ENCODE data around the gene GUCY1A2.
"Not testable (repeated sequence)": the region's sequence is repeated elsewhere in the genome, so short reads cannot be mapped to it uniquely, and the experiment has no call there.

Gene GUCY1A2

GRCh38 chr11:106785913-106786650 lies 232.2 kb downstream of the GUCY1A2 start:
- no peak for TF ChIP-seq CTCF (IDR thresholded peaks at IDR 0.05)
- no peaks in the 10 kb centered on the region for H3K9me3 ChIP-seq
- no peaks in the 10 kb centered on the region for H3K36me3 ChIP-seq
- H3K27ac ChIP-seq = no peak overlapping the region
- H3K4me3 ChIP-seq (ENCODE audit: low read depth in 1 of 2, low read length in 1 of 2) = no peak overlapping the region
- H3K27me3 ChIP-seq = no peaks in the 10 kb centered on the region
- H3K4me1 ChIP-seq (ENCODE audit: control insufficient read depth in 1 of 2, insufficient read depth in 1 of 2, low read depth in 1 of 2, low read length in 1 of 2) = no peaks in the 10 kb centered on the region

GRCh38 chr11:106777302-106777701 lies 241.0 kb downstream of the GUCY1A2 start:
- H3K4me1 ChIP-seq (ENCODE audit: control insufficient read depth in 1 of 2, insufficient read depth in 1 of 2, low read depth in 1 of 2, low read length in 1 of 2); H3K36me3 ChIP-seq; H3K27ac ChIP-seq; H3K27me3 ChIP-seq; H3K9me3 ChIP-seq; H3K4me3 ChIP-seq (ENCODE audit: low read depth in 1 of 2, low read length in 1 of 2): not testable (repeated sequence)

- Histone ChIP-seq H3K4me3 (ENCODE audit: low read depth in 1 of 2, low read length in 1 of 2) (no peak overlapping the region), H3K27ac (no peak overlapping the region), H3K9me3 (no peaks in the 10 kb centered on the region), H3K36me3 (no peaks in the 10 kb centered on the region), H3K4me1 (ENCODE audit: control insufficient read depth in 1 of 2, insufficient read depth in 1 of 2, low read depth in 1 of 2, low read length in 1 of 2) (no peaks in the 10 kb centered on the region), H3K27me3 (no peaks in the 10 kb centered on the region)
- TF ChIP-seq CTCF (IDR thresholded peaks at IDR 0.05) = no peak
These were observed 247.7 kb downstream of the GUCY1A2 start for GRCh38 chr11:106770489-106771085.

- no peaks in the 10 kb centered on the region for H3K9me3 ChIP-seq
- H3K36me3 ChIP-seq = no peaks in the 10 kb centered on the region
- H3K27me3 ChIP-seq = no peaks in the 10 kb centered on the region
- H3K4me3 ChIP-seq (ENCODE audit: low read depth in 1 of 2, low read length in 1 of 2) = no peak overlapping the region
- H3K27ac ChIP-seq = no peak overlapping the region
- no peaks in the 10 kb centered on the region for H3K4me1 ChIP-seq (ENCODE audit: control insufficient read depth in 1 of 2, insufficient read depth in 1 of 2, low read depth in 1 of 2, low read length in 1 of 2)
- TF ChIP-seq CTCF (IDR thresholded peaks at IDR 0.05) = no peak
These were observed 252.6 kb downstream of the GUCY1A2 start for GRCh38 chr11:106765469-106766258.

GRCh38 chr11:106763501-106763900 lies 254.8 kb downstream of the GUCY1A2 start:
- Histone ChIP-seq H3K36me3 (no peaks in the 10 kb centered on the region), H3K9me3 (no peaks in the 10 kb centered on the region), H3K27me3 (no peaks in the 10 kb centered on the region), H3K27ac (no peak overlapping the region), H3K4me1 (ENCODE audit: control insufficient read depth in 1 of 2, insufficient read depth in 1 of 2, low read depth in 1 of 2, low read length in 1 of 2) (no peaks in the 10 kb centered on the region), H3K4me3 (ENCODE audit: low read depth in 1 of 2, low read length in 1 of 2) (no peak overlapping the region)
- TF ChIP-seq CTCF (IDR thresholded peaks at IDR 0.05) = no peak

DNA sequence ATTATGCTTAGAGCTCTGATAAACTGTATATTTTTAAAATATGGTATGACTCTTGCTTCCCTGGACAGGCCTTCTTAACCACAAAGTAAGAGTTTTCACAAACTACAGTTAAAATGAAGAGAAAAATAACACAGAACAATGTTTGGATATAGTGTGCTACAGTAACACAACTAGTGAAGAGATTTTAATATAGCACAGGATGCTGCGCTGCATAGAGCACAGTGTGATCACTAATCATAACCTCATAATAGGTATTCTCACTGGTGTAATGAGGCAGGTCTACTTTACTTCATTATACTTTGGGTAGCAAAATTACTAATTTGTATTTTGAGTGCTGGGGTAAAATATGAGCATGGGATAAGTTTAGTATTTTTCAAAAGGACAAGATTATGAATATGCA lies 256.5 kb downstream of the GUCY1A2 start:
- TF ChIP-seq CTCF (IDR thresholded peaks at IDR 0.05) = no peak
- Histone ChIP-seq H3K4me3 (ENCODE audit: low read depth in 1 of 2, low read length in 1 of 2) (no peak overlapping the region), H3K9me3 (no peaks in the 10 kb centered on the region), H3K27me3 (no peaks in the 10 kb centered on the region), H3K4me1 (ENCODE audit: control insufficient read depth in 1 of 2, insufficient read depth in 1 of 2, low read depth in 1 of 2, low read length in 1 of 2) (no peaks in the 10 kb centered on the region), H3K27ac (no peak overlapping the region), H3K36me3 (no peaks in the 10 kb centered on the region)
